HEK293 (cell line): ENCODE results near the gene CDCA5.

Experiments used
- BCL6B ChIP-seq: fragments of 450-650 bp; formaldehyde crosslinking; IDR thresholded peaks from 2 replicates; pipeline ENCODE4 v1.5.1; 2017; ENCODE audit warnings: missing biosample characterization, missing genetic modification characterization
- FEZF1 ChIP-seq: fragments of 450-650 bp; formaldehyde crosslinking; IDR thresholded peaks from 2 replicates; pipeline ENCODE4 v1.5.1; 2016; ENCODE audit warnings: missing biosample characterization, missing genetic modification characterization
- GLIS2 ChIP-seq: fragments of 450-650 bp; formaldehyde crosslinking; IDR thresholded peaks from 2 replicates; pipeline ENCODE4 v1.5.1; 2016; ENCODE audit warnings: missing biosample characterization, missing genetic modification characterization
- HOXC10 ChIP-seq: sonication (generic); formaldehyde crosslinking; IDR thresholded peaks from 2 replicates; pipeline ENCODE4 v1.8.1; 2023; ENCODE audit warnings: mild to moderate bottlenecking, missing genetic modification reagents
- KLF1 ChIP-seq: fragments of 450-650 bp; formaldehyde crosslinking; IDR thresholded peaks from 2 replicates; pipeline ENCODE4 v1.5.1; 2016; ENCODE audit warnings: missing biosample characterization, missing genetic modification characterization
- KLF16 ChIP-seq: fragments of 450-650 bp; formaldehyde crosslinking; IDR thresholded peaks from 2 replicates; pipeline ENCODE4 v1.5.1; 2017; ENCODE audit warnings: missing biosample characterization, missing genetic modification characterization
- KLF9 ChIP-seq: fragments of 450-650 bp; formaldehyde crosslinking; IDR thresholded peaks from 2 replicates; pipeline ENCODE4 v1.5.1; 2016; ENCODE audit warnings: missing biosample characterization, missing genetic modification characterization, low read depth
- MYNN ChIP-seq: fragments of 450-650 bp; formaldehyde crosslinking; IDR thresholded peaks from 2 replicates; pipeline ENCODE4 v1.5.1; 2016; ENCODE audit warnings: missing biosample characterization, missing genetic modification characterization, borderline replicate concordance
- OVOL3 ChIP-seq: fragments of 450-650 bp; formaldehyde crosslinking; IDR thresholded peaks from 2 replicates; pipeline ENCODE4 v1.5.1; 2016; ENCODE audit warnings: missing biosample characterization, missing genetic modification characterization
- PRDM4 ChIP-seq: fragments of 450-650 bp; formaldehyde crosslinking; IDR thresholded peaks from 2 replicates; pipeline ENCODE4 v1.5.1; 2017; ENCODE audit warnings: missing biosample characterization, missing genetic modification characterization
- SCRT1 ChIP-seq: fragments of 450-650 bp; formaldehyde crosslinking; IDR thresholded peaks from 2 replicates; pipeline ENCODE4 v1.5.1; 2016; ENCODE audit warnings: missing biosample characterization, missing genetic modification characterization, borderline replicate concordance
- TCF7L2 ChIP-seq: IDR thresholded peaks from 2 replicates; pipeline ENCODE4 v1.6.1; 2011; ENCODE audit warnings: low read depth, mild to moderate bottlenecking, inconsistent platforms, low read length, moderate library complexity, borderline replicate concordance
- TRIM28 ChIP-seq: IDR thresholded peaks from 2 replicates; pipeline ENCODE4 v1.6.1; 2011; ENCODE audit warnings: low read length, control low read depth, borderline replicate concordance
- ZBTB26 ChIP-seq: fragments of 450-650 bp; formaldehyde crosslinking; optimal IDR thresholded peaks from 2 replicates; pipeline ENCODE3; 2016; ENCODE audit warnings: missing biosample characterization, mild to moderate bottlenecking, missing genetic modification characterization
- ZBTB7A ChIP-seq: fragments of 450-650 bp; formaldehyde crosslinking; IDR thresholded peaks from 2 replicates; pipeline ENCODE4 v1.5.1; 2016; ENCODE audit warnings: low read depth, missing biosample characterization, missing genetic modification characterization
- ZBTB8A ChIP-seq: fragments of 450-650 bp; formaldehyde crosslinking; IDR thresholded peaks from 2 replicates; pipeline ENCODE4 v1.5.1; 2016; ENCODE audit warnings: missing biosample characterization, missing genetic modification characterization
- ZNF174 ChIP-seq: fragments of 450-650 bp; formaldehyde crosslinking; IDR thresholded peaks from 2 replicates; pipeline ENCODE4 v1.5.0; 2017; ENCODE audit warnings: missing biosample characterization, mild to moderate bottlenecking, missing genetic modification characterization
- ZNF184 ChIP-seq: fragments of 450-650 bp; IDR thresholded peaks from 2 replicates; pipeline ENCODE4 v1.5.1; 2018; ENCODE audit warnings: missing biosample characterization, mild to moderate bottlenecking, missing genetic modification characterization
- ZNF19 ChIP-seq: fragments of 450-650 bp; formaldehyde crosslinking; IDR thresholded peaks from 2 replicates; pipeline ENCODE4; 2016; ENCODE audit warnings: missing biosample characterization, missing genetic modification characterization, low read depth
- ZNF266 ChIP-seq: fragments of 450-650 bp; formaldehyde crosslinking; IDR thresholded peaks from 2 replicates; pipeline ENCODE4 v1.5.1; 2016; ENCODE audit warnings: missing biosample characterization, missing genetic modification characterization, low read depth
- ZNF292 ChIP-seq: fragments of 450-650 bp; formaldehyde crosslinking; IDR thresholded peaks from 2 replicates; pipeline ENCODE4 v1.5.1; 2016; ENCODE audit warnings: low read depth, missing biosample characterization, missing genetic modification characterization, borderline replicate concordance
- ZNF341 ChIP-seq: fragments of 450-650 bp; formaldehyde crosslinking; IDR thresholded peaks from 2 replicates; pipeline ENCODE4; 2016; ENCODE audit warnings: low read depth, missing biosample characterization, missing genetic modification characterization
- ZNF354C ChIP-seq: fragments of 450-650 bp; formaldehyde crosslinking; IDR thresholded peaks from 2 replicates; pipeline ENCODE4 v1.5.1; 2016; ENCODE audit warnings: missing biosample characterization, missing genetic modification characterization, low read depth, borderline replicate concordance
- ZNF37A ChIP-seq: fragments of 450-650 bp; IDR thresholded peaks from 2 replicates; pipeline ENCODE4 v1.5.1; 2018; ENCODE audit warnings: missing biosample characterization, missing genetic modification characterization
- ZNF433 ChIP-seq: fragments of 450-650 bp; formaldehyde crosslinking; IDR thresholded peaks from 2 replicates; pipeline ENCODE4 v1.5.1; 2016; ENCODE audit warnings: missing biosample characterization, missing genetic modification characterization, low read depth
- ZNF529 ChIP-seq: fragments of 450-650 bp; formaldehyde crosslinking; IDR thresholded peaks from 2 replicates; pipeline ENCODE4 v1.5.1; 2017; ENCODE audit warnings: missing genetic modification characterization, missing biosample characterization; ENCODE audit not compliant: insufficient replicate concordance
- ZNF560 ChIP-seq: fragments of 450-650 bp; formaldehyde crosslinking; IDR thresholded peaks from 2 replicates; pipeline ENCODE4 v1.5.1; 2017; ENCODE audit warnings: missing biosample characterization, missing genetic modification characterization, borderline replicate concordance
- ZNF610 ChIP-seq: fragments of 450-650 bp; formaldehyde crosslinking; IDR thresholded peaks from 2 replicates; pipeline ENCODE4 v1.5.1; 2016; ENCODE audit warnings: missing biosample characterization, missing genetic modification characterization, borderline replicate concordance
- ZNF639 ChIP-seq: fragments of 450-650 bp; formaldehyde crosslinking; IDR thresholded peaks from 2 replicates; pipeline ENCODE4 v1.5.1; 2016; ENCODE audit warnings: missing biosample characterization, missing genetic modification characterization
- ZNF660 ChIP-seq: fragments of 450-650 bp; IDR thresholded peaks from 2 replicates; pipeline ENCODE4 v1.5.1; 2018; ENCODE audit warnings: missing biosample characterization, mild to moderate bottlenecking, missing genetic modification characterization
- ZNF76 ChIP-seq: fragments of 450-650 bp; formaldehyde crosslinking; IDR thresholded peaks from 2 replicates; pipeline ENCODE4; 2016; ENCODE audit warnings: low read depth, missing biosample characterization, missing genetic modification characterization, borderline replicate concordance
- ZNF837 ChIP-seq: fragments of 450-650 bp; formaldehyde crosslinking; IDR thresholded peaks from 2 replicates; pipeline ENCODE4 v1.5.1; 2016; ENCODE audit warnings: missing biosample characterization, missing genetic modification characterization

The CDCA5 gene

GRCh38 chr11:65102142-65103095, 18.6 kb upstream of the CDCA5 start (continued):
- TF ChIP-seq PRDM4 (tag by site-specific recombination): peak; percentile 30; the same call in 1 of the 2 replicates
- no peak for TF ChIP-seq HOXC10
- TF ChIP-seq TRIM28: no peak
- no peak for TF ChIP-seq BCL6B (tag by site-specific recombination)
- no peak for TF ChIP-seq ZNF660 (tag by site-specific recombination)
- TF ChIP-seq TCF7L2: no peak
- TF ChIP-seq ZNF433 (tag by site-specific recombination): no peak
- TF ChIP-seq ZNF266 (tag by site-specific recombination): no peak
- TF ChIP-seq ZNF610 (tag by site-specific recombination): peak; percentile 31; the same call in 1 of the 2 replicates
- TF ChIP-seq ZNF184 (tag by site-specific recombination): no peak
- TF ChIP-seq FEZF1: peak; percentile 85
- TF ChIP-seq SCRT1: peak; percentile 60; the same call in 1 of the 2 replicates
- no peak for TF ChIP-seq ZNF76 (tag by site-specific recombination)
- TF ChIP-seq ZBTB26 (tag by site-specific recombination): no peak
- no peak for TF ChIP-seq ZNF37A
- TF ChIP-seq ZNF837: no peak
- TF ChIP-seq KLF9 (tag by site-specific recombination): no peak
- TF ChIP-seq ZBTB7A (tag by site-specific recombination): no peak
- no peak for TF ChIP-seq MYNN (tag by site-specific recombination)
- TF ChIP-seq OVOL3 (tag by site-specific recombination): 0 out of 2 replicates have a peak, but pooled peaks have one; percentile 49
- no peak for TF ChIP-seq ZBTB8A (tag by site-specific recombination)
- TF ChIP-seq ZNF354C: no peak
- no peak for TF ChIP-seq ZNF174 (tag by site-specific recombination)
- TF ChIP-seq GLIS2: no peak
- TF ChIP-seq ZNF639: no peak
- no peak for TF ChIP-seq ZNF560 (tag by site-specific recombination)
- peak; percentile 31 for TF ChIP-seq KLF1 (tag by site-specific recombination)
- no peak for TF ChIP-seq ZNF529 (tag by site-specific recombination)
- no peak for TF ChIP-seq ZNF341 (tag by site-specific recombination)
- TF ChIP-seq ZNF19 (tag by site-specific recombination): no peak
- no peak for TF ChIP-seq KLF16 (tag by site-specific recombination)
- no peak for TF ChIP-seq ZNF292
